Hepatic stellate cell (primary cell): ENCODE data around the gene CT45A10.
"Not testable (repeated sequence)": the region's sequence is repeated elsewhere in the genome, so short reads cannot be mapped to it uniquely, and the experiment has no call there.

Experiments used
- DNase-seq: peaks from one replicate; pipeline ENCODE4 v3.0.0; 2011; ENCODE audit warnings: low spot score

CT45A10 gene, protein sequence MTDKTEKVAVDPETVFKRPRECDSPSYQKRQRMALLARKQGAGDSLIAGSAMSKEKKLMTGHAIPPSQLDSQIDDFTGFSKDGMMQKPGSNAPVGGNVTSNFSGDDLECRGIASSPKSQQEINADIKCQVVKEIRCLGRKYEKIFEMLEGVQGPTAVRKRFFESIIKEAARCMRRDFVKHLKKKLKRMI

DNA sequence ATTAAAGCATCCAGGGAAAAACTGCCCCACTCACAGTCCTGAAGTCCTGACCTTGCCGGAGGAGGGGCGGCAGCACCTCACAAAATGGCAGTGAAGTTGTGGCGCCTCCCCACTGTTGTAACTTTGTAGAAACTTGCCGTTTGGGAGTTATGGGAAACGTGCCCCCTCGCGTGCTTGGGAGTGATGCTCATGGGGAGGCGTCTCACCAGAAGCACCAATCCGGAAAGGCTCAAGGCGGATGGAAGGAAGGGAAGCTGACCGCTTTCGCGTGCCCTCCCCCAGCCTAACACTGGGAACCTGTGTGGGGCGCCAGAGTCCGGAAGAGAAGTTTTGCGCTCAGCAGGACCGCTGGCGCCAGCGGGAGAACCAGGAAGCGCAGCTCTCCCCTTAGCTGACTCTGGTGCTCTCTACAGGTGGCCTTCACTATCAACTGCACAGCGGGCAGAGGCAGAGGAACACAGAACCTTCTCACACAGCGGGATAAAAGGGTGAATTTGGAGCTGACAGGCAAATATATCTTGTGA is at the start of gene CT45A10, which contains the start of gene SAGE1:
TSS of gene CT45A10 (minus strand) at position 151 of the 524 bp plus-strand sequence. CDS start 8,100 bp downstream, outside the sequence.
TSS of gene SAGE1 (plus strand) at position 423 of the 524 bp plus-strand sequence. CDS start 2,527 bp downstream, outside the sequence.
- no peak for DNase-seq

DNA sequence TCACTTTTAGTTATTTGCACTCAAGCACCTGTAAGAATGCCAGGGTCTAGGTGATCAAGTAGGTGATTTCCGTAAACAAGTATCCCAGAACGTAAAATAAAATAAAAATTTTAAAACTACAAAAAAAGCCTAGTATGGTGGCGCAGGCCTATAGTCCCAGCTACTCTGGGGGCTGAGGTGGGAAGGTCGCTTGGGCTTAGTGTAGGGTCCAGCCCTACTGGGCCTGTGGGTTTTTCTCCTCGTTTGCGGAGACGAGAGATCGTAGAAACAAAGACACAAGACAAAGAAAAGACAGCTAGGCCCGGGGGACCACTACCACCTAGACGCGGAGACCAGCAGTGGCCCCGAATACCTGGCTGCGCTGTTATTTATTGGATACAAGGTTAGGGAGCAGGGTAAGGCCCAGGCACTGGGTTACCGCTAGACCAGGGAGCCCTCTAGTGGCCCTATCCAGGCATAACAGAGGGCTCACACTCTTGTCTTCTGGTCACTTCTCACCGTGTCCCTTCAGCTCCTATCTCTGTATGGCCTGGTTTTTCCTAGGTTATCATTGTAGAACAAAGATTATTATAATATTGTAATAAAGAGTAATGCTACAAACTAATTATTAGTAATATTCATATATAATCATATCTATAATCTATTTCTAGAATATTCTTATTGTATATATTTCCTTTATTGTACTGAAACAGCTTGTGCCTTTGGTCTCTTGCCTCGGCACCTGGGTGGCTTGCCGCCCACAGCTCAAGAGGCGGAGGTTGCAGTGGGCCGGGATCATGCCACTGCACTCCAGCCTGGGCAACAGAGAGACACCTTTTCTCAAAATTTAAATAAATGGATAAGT is 38.6 kb upstream of the CT45A10 start:
- no peak for DNase-seq

- no peak for DNase-seq
Measured at GRCh38 chrX:135927897-135928296, 34.7 kb upstream of the CT45A10 start.

- DNase-seq = no peak
Measured at GRCh38 chrX:135923353-135923752, 30.1 kb upstream of the CT45A10 start.

GRCh38 chrX:135920516-135920915 is 27.3 kb upstream of the CT45A10 start:
- DNase-seq = not testable (repeated sequence)

DNA sequence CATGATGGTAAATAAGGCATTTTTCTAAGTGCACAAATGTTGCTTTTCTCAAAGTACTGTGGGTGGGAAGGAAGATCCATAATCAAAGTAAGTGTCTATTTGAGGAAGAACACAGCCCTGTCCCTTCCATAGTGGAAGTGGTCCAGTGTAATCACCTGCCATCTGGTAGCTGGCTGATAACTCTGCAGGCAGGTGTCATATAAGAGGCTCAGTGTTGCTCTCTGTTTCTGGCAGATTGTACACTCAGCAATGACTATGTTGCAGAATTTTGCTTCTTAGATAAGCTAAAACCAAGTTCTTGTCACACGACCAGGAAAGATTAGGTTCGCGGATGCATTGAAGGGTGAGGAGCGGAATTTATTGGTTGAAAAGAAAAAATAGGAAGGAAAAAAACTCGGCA is 21.2 kb upstream of the CT45A10 start:
- DNase-seq = no peak

DNA sequence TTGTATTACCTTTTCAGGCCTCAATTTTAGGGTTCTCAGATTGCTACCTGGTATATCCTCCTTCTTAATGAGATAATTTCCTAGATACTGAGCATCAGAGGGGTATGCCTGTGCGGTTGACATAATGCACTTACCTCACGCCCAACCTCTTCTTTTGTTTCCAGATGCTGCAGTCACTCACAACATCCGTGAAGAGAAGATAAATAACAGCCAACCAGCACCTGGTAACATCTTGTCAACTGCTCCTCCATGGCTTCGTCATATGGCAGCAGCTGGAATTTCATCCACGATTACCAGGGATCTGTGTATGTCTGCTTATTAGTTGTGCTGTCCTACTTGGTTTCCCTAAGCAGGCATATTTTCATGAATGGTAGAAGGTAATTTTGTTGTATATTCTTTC is 17.0 kb upstream of the CT45A10 start:
- DNase-seq = no peak

DNA sequence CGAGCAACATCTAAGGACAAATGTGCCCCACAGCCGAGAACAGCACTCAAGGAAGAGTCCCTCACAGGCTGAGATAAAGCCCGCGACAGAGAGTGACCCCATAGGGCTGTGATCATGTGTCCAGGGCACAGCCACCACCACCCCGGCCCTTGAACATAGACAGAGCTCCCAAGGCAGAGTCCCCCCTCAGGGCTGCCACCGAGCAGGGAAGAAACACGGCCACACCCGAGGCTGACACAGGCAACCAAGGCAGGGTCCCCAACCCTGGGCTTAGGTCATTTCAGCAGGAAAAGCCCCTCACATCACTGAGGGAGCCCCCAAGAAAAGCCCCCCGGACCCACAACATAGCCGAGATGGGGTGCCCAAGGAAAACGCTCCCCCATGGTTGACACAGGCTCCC is 463 bp downstream of the CT45A10 start:
- no peak for DNase-seq

- no peak for DNase-seq
Measured at GRCh38 chrX:135890087-135890585, 3.1 kb downstream of the CT45A10 start.

- DNase-seq = not testable (repeated sequence)
Measured at GRCh38 chrX:135888976-135889375, 4.3 kb downstream of the CT45A10 start.

GRCh38 chrX:135888230-135888629 is 5.0 kb downstream of the CT45A10 start:
- not testable (repeated sequence) for DNase-seq

- DNase-seq = not testable (repeated sequence)
Measured at GRCh38 chrX:135882741-135883140, 10.5 kb downstream of the CT45A10 start.

DNA sequence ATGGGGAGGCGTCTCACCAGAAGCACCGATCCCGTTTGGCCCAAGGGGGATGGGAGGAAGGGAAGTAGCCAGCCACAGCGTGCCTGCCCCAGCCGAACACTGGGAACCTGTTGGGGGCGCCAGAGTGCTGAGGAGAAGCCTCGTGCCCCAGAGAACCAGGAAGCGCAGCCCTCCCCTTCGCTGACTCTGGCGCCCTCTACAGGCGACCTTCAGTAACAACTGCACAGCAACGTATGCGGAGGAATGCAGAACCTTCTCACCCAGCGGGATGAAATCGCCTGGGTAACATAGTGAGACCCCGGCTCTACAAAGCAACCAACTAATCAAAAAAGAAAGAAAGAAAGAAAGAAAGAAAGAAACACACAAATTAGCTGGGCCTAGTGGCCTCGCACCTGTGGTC is 21.5 kb downstream of the CT45A10 start, which contains the start of gene CT45A9:
TSS of gene CT45A9 (minus strand) at position 101 of the 400 bp plus-strand sequence. CDS start 3,751 bp downstream, outside the sequence.
- not testable (repeated sequence) for DNase-seq

GRCh38 chrX:135854438-135854837 is 38.8 kb downstream of the CT45A10 start, which contains the start of gene CT45A8:
CT45A8 (minus strand) TSS chrX:135854538; CDS start chrX:135850783, 3,755 bp downstream.
- not testable (repeated sequence) for DNase-seq

- DNase-seq = not testable (repeated sequence)
Measured at GRCh38 chrX:135837180-135837579, 56.1 kb downstream of the CT45A10 start, which contains the start of gene CT45A7. CT45A7 (minus strand) TSS chrX:135837280; CDS start chrX:135833533, 3,747 bp downstream.
